ENCODE measurements around the gene CCT6B.

GRCh38 chr17:34996422-34997285 is 35.4 kb upstream of the CCT6B start:
- TF ChIP-seq GATA1 (IDR thresholded peaks at IDR 0.05; ENCODE audit: low read depth, low read length) (no peak), POLR2A (IDR thresholded peaks at IDR 0.05; ENCODE audit: low read length) (no peak)

Data from erythroblast (primary cell).